Left ventricle myocardium superior (tissue), 1 donor: ENCODE data around the gene IGFBPL1. TPM values are rescaled to one million over a fixed set of nuclear protein-coding genes. Genes with fewer than 3 reads are reported as not detected.

Experiments
- ATAC-seq: fragments of 200-7000 bp; cut with Tn5 transposase; one replicate; pipeline ENCODE4 v1.9.1; 2020; ENCODE audit warnings: mild to moderate bottlenecking, moderate library complexity
- DNase-seq: peaks from one replicate; pipeline ENCODE4 v3.0.0-alpha.2; 2020
- intact Hi-C: fragments of 100-400 bp; cut with micrococcal nuclease; formaldehyde crosslinking; loops from one replicate; pipeline ENCODE4 v1.11.0; 2022
- total RNA-seq: library from RNA; stranded (reverse); fragmentation: NEBNext Ultra II Directional; extraction: Animal tissue kit (Norgen Biotek cat#: 25700); gene quantifications from one replicate; pipeline ENCODE4 v1.2.1, GENCODE V29; 2021
- donor health status: DM: no; HTN: yes; CAD: no; lungs with severe emphysema.

Gene IGFBPL1
- total RNA-seq, 1 donor from 2014 or later = not detected

DNA sequence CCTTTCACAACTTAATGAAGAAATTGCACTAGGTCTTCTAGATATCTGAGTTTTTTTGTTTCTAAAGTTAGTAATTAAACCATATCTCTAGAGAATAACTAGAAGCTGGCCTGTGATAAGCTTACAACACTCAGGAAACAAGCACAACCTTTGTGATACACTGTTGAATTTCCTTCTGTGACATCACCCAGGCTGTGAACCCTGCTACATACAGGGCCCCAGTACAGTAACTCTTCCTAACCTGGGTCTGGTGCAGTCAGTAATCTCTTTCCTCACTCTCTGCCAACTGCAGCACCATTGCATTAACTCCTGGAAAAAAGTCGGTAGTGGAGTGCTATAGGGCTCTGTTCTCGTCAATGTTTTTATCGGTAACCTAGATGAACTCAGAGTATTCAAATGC, 10.6 kb upstream of the IGFBPL1 start:
- DNase-seq (no peak), ATAC-seq (no peak)
- intact Hi-C loops = no loop called here

DNA sequence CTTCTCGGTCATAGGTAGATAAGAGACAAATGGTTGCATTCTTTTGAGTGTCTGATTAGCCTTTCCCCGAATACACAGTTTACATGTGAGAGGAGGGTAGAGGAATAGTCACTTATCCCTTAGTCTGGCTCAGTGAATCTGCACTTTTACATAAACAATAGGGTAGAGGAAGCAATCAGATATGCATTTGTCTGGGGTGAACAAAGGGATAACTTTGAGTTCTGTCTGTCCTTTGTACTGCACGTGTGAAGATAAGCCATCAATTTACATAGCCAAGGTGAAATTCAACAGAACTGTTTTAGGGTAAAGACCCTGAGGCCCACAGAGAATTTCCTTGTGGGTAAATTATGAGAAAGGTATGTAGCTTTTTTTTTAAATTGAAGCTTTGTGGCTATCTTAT, 10.1 kb upstream of the IGFBPL1 start:
- intact Hi-C loops = no loop called here
- ATAC-seq (no peak), DNase-seq (no peak)

- ATAC-seq = no peak
- DNase-seq = no peak
- intact Hi-C loops = no loop called here
These were observed 8.8 kb upstream of the IGFBPL1 start for GRCh38 chr9:38432922-38433510.

- ATAC-seq (no peak), DNase-seq (no peak)
- intact Hi-C loops = no loop called here
These were observed 6.9 kb upstream of the IGFBPL1 start for GRCh38 chr9:38431116-38431515.

GRCh38 chr9:38428062-38428461, 3.8 kb upstream of the IGFBPL1 start:
- ATAC-seq = no peak
- intact Hi-C loops = no loop called here
- no peak for DNase-seq

DNA sequence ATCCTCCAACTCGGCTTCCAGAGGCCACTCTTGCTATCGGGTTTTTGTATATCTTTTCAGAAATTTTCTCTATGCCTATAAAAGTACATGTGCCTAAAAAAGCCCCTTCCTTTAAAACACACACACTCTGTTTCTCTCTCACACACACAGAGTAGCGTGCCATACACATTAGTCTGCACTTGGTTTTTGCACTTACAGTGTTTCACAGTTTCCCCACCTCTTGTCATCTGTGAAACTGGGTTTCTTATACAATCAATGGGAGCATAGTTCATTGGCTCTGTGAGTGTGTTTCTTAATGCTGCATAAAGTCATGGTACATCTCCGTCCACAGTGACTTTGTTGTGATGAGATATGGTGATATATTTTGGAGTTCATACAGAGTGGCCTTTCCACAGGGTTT, 664 bp upstream of the IGFBPL1 start:
- no peak for ATAC-seq
- intact Hi-C loops = no loop called here
- no peak for DNase-seq

GRCh38 chr9:38423273-38423972, 831 bp downstream of the IGFBPL1 start:
- DNase-seq = no peak
- intact Hi-C loops = no loop called here
- no peak for ATAC-seq

DNA sequence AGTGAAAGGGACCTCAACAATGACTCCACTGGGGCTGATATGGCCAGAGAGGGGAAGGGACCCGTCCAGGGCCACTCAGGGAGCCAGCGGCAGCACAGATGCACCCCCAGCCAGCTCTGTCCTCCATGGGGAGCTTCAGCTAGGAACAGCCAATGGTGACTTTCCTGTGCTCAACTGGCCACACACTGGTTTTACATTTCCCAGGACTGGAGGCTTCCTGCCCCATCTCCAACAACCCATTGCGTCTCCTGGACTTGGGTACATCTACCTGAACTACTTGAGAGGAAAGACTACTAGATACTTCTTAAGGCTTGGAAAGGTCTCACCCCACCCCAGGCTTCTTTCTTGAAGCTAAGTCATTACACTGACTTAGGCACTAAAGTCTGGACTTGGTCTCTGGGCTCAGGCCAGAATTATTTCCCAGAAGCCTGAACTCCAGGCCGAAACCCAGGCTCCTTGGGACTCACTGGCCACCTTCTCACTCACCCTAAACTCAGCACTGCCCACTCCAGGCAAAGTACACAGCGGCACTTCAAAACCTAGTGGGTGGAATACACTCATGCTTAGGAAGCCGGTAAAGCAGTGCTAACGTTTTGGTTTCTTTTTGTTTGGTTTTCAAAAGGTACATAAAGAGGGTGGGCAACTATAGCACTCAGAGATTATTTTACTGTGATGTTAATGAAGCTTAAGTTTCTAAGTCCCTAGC, 1.5 kb downstream of the IGFBPL1 start:
- no peak for DNase-seq
- ATAC-seq = no peak
- intact Hi-C loops = no loop called here

DNA sequence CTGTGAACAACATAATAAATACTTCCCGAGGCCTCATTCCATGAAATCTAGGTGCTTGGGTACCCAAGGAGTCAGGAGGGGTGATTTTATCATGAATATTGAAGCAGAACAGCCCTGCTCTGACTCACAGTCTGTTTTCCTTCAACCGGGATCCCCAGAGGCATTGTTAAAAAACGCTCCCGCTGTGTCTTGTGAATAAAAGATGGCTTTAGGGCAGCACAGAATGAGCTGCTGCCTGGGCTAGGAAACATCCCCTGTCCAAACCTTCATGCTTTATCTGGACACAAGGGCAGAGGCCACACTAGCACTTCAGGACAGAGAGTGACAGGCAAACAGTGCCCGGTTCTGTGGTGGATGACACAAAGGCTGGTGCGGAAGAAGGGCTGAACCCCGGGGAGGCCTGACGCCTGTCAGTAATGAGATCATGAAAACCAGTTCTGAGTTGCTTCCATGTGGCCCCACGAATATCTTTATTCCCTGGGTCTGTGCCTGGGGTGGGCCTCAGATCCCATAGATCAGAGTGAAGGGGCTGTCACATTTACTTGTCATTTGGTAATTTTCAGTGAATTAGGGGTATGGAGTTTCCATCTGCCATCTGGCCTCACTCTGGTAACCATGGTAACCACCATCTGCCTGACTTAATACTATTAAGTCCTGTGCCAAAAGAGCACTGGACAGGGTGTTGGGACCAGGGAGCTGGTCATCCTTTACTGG, 2.6 kb downstream of the IGFBPL1 start:
- no peak for ATAC-seq
- no peak for DNase-seq

DNA sequence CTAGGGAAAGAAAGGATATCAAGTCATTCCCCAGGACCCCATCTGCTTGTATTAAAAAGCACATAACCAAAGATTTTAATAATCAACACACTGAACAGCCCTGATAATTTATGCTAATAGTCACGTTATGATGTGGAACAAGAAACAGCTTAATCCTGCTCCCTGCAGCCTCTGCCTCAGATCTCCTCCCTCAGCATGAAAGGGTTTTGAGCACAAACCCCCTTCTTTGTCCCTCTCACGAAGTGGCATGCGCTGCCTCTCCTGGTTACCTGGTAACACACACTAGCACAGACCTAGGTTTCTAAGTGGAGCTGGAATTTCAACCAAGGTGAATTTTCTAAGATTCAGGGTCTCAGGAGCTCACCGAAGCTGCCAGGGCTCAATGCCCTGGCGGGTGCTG, 5.1 kb downstream of the IGFBPL1 start:
- ATAC-seq = no peak
- no peak for DNase-seq
- intact Hi-C loops = no loop called here

More for the DNA sequence above, 2.6 kb downstream of the IGFBPL1 start:
- intact Hi-C loops = no loop called here

DNA sequence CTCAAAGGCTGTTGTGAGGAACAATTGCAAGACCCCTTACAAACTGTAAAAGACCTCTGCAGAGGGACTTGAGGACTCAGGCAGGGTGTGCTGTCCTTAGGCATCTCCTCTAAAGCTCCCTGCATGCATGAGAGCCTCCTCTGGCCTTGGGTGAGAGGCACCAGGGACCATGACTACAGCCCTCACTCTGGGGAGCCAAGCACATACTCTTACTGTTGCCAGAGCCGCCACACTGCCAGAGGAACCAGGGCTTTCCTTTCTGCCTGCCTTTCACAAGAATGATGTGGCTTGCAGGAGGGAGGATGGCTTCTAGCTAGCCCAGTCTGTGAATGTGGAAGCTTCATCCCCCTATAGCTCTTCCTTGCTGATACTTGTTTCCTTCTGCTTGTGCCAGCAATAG, 5.9 kb downstream of the IGFBPL1 start:
- intact Hi-C loops = no loop called here
- ATAC-seq = no peak
- no peak for DNase-seq

DNA sequence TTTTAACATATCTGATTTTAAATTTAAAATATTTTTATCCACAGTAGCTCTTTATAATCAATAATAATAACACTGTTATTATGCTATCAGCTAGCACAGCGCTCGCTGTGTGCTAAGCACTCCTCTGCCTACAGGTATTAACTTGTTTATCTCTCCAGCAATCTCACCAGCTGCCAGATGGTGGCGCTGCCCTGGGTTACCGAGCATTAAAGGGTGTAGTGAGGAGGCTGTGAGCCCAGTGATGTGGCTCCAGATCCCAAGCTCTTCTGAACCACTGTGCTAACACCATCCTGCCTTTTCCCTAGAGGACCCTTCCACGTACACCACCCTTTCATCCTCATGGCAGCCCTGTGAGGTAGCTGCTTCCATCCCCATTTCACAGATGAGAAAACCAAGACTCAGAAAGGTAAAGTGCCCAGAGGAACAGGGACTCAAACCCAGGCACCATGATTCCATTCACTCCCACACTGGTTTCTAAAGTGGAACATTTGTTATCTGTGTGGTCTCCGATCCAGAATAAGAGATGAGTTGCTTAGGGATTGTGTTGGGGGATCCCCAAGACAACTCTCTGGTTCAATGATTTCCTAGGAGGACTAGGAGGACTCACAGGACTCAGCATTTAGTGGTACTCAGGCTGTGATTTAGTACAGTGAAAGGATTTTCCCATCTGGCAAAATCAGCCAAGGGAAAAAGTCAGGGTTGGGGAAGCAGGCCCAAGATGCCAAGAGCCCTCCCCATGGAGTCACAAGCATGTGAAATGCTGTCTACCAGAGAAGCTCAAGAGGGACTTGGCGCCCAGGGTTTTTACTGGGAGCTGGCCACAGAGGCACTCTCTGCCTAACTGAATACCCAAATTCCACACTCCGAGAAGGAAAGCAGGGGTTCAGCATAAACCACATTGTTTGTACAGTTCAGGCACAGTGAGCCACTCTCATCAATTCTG, 7.0 kb downstream of the IGFBPL1 start:
- no peak for DNase-seq
- intact Hi-C loops = no loop called here
- no peak for ATAC-seq

DNA sequence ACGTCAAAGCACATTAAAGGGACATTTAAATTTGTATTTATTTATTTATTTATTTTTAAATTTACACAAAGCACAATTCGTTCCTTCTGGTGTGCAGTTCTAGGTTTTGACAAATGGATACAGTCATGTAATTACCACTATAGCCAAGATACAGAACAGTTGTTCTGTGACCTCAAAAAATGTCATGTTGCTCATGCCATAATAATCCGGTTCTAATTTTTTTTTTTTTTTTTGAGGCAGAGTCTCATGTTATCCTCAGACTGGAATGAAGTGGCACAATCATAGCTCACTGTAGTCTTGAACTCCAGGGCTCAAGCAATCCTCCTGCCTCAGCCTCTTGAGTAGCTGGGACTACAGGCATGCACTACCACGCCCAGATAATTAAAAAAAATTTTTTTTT, 7.8 kb downstream of the IGFBPL1 start:
- ATAC-seq (no peak), DNase-seq (no peak)
- intact Hi-C loops = no loop called here

- DNase-seq (no peak), ATAC-seq (no peak)
- intact Hi-C loops = no loop called here
These were observed 8.4 kb downstream of the IGFBPL1 start for GRCh38 chr9:38415856-38416255.

DNA sequence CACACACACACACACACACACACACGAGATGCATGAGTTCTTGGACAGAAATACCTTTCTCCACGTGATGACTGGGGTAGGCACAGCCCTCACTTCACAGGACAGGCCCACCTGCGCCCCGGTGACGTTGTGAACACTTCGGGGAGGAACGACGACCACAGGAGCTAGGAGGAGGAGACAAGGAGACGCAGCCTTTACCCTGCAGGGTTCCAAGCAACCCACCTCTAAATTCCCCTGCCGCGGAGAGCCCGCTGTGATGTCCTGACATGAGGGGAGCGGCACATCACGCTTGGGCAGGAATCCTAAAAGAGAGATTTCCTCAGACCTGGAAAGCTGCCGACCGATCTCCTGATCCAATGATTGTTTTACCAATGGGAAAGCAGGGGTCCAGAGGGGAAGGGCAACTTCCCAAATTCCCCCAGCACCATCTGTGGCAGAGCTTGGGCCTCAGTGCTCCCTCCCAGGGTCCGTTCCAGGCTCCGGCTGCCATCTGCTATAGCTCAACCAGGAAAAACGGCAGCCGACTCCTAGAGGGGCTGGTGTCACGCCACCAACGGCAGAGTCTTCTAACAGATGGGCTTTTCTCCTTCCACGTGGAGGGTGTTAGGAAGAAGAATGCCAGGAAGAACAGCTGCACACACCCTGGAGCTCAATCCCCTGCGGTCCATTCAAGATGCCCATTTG, 10.1 kb downstream of the IGFBPL1 start:
- no peak for ATAC-seq
- no peak for DNase-seq
- intact Hi-C loops = no loop called here

DNA sequence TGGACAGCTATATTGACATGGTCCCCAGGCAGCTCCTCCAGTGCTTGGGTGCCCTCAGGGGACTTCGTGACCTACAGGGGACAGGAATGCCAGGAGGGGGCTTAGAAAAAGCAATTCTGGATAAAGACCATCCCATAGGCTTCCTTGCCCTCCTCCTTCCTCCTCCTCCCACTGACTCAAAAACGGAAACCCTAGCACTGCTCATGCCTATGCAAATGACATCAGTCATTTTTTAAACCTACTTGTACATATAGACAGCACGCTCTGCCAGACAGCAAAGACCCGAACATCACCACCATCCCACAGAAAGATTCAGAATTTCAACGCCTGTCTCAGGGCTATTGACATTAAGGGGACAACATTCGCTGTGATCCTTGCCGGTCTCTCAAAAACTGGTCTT, 11.0 kb downstream of the IGFBPL1 start:
- DNase-seq (no peak), ATAC-seq (no peak)
- intact Hi-C loops = no loop called here

- intact Hi-C loops = no loop called here
- no peak for DNase-seq
- ATAC-seq = no peak
These were observed 11.5 kb downstream of the IGFBPL1 start for GRCh38 chr9:38412751-38413150.

- no peak for ATAC-seq
- no peak for DNase-seq
- intact Hi-C loops = no loop called here
These were observed 15.5 kb downstream of the IGFBPL1 start for GRCh38 chr9:38408719-38409118.
